Measurements from ENCODE around the gene LYRM7.

DNA sequence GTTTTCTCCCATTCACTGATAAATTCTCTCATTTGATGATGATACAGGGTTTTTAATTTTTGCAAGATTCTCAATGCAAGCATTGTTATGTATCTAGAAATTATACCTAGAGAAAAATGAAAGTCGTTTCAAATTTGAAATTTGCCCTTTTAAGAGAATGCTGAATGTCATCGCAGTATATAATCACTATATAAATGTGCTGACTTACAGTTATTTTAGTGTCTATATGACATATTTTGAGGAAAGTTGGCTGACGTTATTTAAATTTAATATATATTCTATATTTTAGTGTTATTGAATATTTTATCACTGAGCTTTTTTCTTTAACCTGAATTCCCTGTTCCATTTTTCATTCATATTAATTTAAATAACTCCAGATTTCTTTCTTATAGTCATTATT, 29.8 kb downstream of the LYRM7 start:
- TF ChIP-seq, protein P1, sequence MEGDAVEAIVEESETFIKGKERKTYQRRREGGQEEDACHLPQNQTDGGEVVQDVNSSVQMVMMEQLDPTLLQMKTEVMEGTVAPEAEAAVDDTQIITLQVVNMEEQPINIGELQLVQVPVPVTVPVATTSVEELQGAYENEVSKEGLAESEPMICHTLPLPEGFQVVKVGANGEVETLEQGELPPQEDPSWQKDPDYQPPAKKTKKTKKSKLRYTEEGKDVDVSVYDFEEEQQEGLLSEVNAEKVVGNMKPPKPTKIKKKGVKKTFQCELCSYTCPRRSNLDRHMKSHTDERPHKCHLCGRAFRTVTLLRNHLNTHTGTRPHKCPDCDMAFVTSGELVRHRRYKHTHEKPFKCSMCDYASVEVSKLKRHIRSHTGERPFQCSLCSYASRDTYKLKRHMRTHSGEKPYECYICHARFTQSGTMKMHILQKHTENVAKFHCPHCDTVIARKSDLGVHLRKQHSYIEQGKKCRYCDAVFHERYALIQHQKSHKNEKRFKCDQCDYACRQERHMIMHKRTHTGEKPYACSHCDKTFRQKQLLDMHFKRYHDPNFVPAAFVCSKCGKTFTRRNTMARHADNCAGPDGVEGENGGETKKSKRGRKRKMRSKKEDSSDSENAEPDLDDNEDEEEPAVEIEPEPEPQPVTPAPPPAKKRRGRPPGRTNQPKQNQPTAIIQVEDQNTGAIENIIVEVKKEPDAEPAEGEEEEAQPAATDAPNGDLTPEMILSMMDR (IDR thresholded peaks at IDR 0.05) = no peak
- no peak for TF ChIP-seq ZFX (IDR thresholded peaks at IDR 0.05; ENCODE audit: borderline replicate concordance)

Measured in 22Rv1 (cell line).